ENCODE measurements around the gene ZMYND10.
A peak's percentile ranks its signal among the peaks of the same experiment; 100 is the strongest.

The ZMYND10 gene

GRCh38 chr3:50371133-50371685 is 25.7 kb upstream of the ZMYND10 start:
- no peak for DNase-seq (ENCODE audit: low read depth)

DNA sequence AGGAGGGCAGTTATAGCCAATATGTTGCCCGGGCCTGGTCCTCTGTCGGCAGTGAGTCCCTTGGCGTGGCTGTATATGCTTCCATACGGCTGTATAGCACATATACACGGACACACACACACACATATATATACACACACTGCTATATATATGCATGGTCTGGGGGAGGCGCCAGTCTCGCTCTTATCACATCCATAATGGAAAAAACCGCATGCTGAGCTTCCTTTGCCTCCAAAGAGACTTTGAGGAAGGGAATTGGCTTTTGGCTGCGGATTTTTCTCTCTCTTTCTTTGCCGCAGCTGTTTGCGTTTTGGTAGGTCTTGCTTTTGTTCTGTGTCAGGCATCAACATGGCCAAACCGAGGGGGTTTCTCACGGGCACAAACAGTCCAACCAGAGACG is 25.1 kb upstream of the ZMYND10 start:
- DNase-seq (ENCODE audit: low read depth) = no peak

- no peak for DNase-seq (ENCODE audit: low read depth)
These were observed 23.6 kb upstream of the ZMYND10 start for GRCh38 chr3:50369012-50369670.

- no peak for DNase-seq (ENCODE audit: low read depth)
These were observed 20.3 kb upstream of the ZMYND10 start for GRCh38 chr3:50365842-50366220.

- DNase-seq (ENCODE audit: low read depth) = peak; percentile 90
These were observed 19.7 kb upstream of the ZMYND10 start for GRCh38 chr3:50365080-50365841.

GRCh38 chr3:50364573-50365079 is 19.1 kb upstream of the ZMYND10 start:
- no peak for DNase-seq (ENCODE audit: low read depth)

DNA sequence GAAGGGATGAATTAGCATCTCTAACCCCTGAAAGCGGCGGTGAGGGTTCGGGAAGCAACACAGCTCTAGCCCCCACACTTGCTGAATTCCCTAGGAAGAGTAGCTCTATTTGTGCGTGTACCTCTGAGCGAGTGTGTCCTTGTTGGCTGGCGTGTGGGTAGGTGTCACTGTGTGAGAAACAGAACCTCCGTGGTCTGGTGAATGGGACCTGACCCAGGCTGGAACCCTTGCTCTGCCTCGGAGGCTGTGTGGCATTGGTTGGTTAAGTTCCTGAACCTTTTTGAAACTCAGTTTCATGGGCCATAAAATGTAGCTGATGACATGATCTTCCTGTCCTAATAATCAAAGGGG is 14.2 kb upstream of the ZMYND10 start:
- DNase-seq (ENCODE audit: low read depth) = no peak

GRCh38 chr3:50358911-50359759 is 13.6 kb upstream of the ZMYND10 start, which contains the start of gene TMEM115:
Gene TMEM115 (minus strand): TSS chr3:50359521. CDS start chr3:50359063, 458 bp downstream.
- peak; percentile 89 for DNase-seq (ENCODE audit: low read depth)

- no peak for DNase-seq (ENCODE audit: low read depth)
These were observed 12.9 kb upstream of the ZMYND10 start for GRCh38 chr3:50358355-50358910.

GRCh38 chr3:50357481-50357880 is 11.9 kb upstream of the ZMYND10 start:
- no peak for DNase-seq (ENCODE audit: low read depth)

DNA sequence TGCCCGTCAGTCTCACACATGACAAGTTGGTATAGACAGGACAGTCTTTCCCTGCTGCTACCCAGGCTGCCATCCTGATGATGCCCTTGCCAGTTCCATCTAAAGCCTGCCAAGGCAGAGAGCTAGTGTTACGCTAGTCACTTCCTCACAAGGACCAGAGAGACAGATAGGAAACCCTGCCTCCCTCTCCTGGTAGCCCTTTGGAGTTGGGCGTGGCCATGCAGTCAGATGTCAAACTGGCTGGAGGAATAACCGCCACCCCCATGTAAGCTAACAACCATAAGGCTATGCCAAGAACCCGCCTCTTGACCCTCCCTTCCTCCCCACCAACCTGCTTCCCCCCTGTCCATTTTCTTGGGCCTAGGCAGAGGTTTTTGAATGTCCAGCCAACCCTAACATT is 11.0 kb upstream of the ZMYND10 start:
- DNase-seq (ENCODE audit: low read depth) = no peak

- DNase-seq (ENCODE audit: low read depth) = no peak
These were observed 10.5 kb upstream of the ZMYND10 start for GRCh38 chr3:50355829-50356552.

DNA sequence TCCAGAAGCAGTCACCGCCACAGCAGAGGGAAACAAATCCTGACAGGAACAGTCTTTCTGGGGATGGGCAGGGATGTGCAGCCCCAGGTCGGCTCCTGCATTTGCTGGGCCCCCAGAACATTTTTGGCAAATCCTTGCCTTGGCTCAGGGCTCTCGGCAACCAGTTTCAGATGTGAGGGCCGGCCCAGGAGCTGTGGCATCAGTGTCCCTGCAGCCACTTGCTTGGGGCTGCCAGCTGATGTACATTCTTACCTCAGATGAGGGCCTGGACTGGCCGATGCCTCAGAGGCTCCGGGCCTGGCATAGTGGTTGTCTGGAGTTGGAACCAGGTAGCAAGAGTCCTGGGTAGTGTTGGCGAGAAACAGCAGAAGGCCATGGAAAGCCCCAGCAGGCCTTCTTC is 9.3 kb upstream of the ZMYND10 start:
- DNase-seq (ENCODE audit: low read depth) = no peak

DNA sequence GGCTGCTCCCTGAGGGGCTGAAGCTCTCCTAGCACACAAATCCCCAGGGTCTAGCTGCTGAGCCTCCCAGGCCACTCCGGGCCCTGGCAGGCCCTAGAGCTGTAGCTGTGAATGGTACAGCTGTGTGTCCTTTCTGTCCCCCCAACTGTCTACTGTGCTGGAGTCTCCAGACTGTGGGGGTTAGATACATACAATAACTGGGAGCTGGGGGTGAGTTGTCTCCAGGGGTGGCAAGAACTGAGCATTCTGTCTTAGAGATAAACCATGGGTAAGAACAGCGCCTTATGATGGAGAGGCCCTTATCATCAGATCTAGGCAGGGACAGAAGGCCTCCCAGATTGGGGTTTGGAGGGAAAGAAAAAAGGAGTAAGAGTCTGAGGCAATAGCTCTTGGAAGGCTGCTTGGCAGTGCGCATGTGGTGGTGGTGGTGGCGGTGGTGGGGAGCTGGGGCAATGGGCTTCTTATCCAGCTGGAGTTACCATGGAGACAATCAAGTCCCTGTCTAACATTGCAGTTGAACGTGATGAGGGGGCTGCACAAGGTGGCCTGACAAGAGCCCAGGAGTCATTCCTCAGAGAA is 8.7 kb upstream of the ZMYND10 start:
- no peak for DNase-seq (ENCODE audit: low read depth)

- no peak for DNase-seq (ENCODE audit: low read depth)
These were observed 7.9 kb upstream of the ZMYND10 start for GRCh38 chr3:50353245-50354004.

GRCh38 chr3:50352781-50353180 is 7.2 kb upstream of the ZMYND10 start:
- DNase-seq (ENCODE audit: low read depth) = no peak

DNA sequence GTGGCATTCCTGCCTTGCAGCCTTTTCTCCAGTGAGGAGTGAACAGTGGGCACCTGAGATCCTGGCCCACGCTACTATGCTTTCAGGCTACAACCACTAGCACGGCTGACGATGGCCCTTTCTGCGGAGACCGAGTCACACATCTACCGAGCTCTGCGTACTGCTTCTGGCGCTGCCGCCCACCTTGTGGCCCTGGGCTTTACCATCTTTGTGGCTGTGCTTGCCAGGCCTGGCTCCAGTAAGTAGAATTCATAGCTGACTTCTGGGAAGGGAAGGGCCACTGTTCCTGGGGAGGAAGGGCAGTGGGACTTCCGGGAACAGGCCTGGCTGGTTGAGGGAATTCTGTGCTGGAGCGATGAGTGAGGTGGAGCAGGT is 5.8 kb upstream of the ZMYND10 start:
- no peak for DNase-seq (ENCODE audit: low read depth)

GRCh38 chr3:50350527-50351322 is 5.2 kb upstream of the ZMYND10 start, which contains the start of the genes CYB561D2 and NPRL2:
Gene CYB561D2 (plus strand): TSS chr3:50350862. CDS start chr3:50351434, 572 bp downstream.
Gene NPRL2 (minus strand): TSS chr3:50350775. CDS start chr3:50350652, 123 bp downstream.
- DNase-seq (ENCODE audit: low read depth) = peak; percentile 100

DNA sequence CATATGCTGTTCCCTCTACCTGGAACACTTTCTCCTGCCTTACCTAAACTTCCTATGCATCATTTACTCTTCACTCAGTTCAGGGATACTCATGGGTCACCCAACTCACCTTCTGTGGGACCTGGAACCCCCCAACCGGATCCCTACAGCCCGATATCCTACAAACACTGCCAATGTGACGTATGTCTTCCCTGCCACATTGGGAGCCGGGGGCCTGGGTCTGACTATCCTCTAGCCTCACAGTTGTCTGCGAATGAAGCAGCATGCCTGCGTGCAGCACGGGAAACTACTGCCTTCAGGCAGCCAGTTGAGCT is 4.6 kb upstream of the ZMYND10 start:
- DNase-seq (ENCODE audit: low read depth) = no peak
